A673 (cell line): Measurements from ENCODE around the gene KIN.
"Not testable (repeated sequence)": the region's sequence is repeated elsewhere in the genome, so short reads cannot be mapped to it uniquely, and the experiment has no call there.

Source experiments
- EZH2 ChIP-seq: fragments of 200-600 bp; sonication (generic); IDR thresholded peaks from 2 replicates; pipeline ENCODE4 v1.6.1; 2017; ENCODE audit warnings: borderline replicate concordance, low read depth, mild to moderate bottlenecking, mixed read lengths, antibody characterized with exemption, low read length; ENCODE audit not compliant: poor library complexity, severe bottlenecking
- TF ChIP-seq, protein P1 (sequence below): fragments of 300-800, 200-600 bp; sonication (generic); conservative IDR thresholded peaks from 2 replicates; pipeline ENCODE4 v1.5.1; 2017; ENCODE audit warnings: low read depth, mild to moderate bottlenecking, antibody characterized with exemption, low read length, moderate library complexity, mixed read lengths

DNA sequence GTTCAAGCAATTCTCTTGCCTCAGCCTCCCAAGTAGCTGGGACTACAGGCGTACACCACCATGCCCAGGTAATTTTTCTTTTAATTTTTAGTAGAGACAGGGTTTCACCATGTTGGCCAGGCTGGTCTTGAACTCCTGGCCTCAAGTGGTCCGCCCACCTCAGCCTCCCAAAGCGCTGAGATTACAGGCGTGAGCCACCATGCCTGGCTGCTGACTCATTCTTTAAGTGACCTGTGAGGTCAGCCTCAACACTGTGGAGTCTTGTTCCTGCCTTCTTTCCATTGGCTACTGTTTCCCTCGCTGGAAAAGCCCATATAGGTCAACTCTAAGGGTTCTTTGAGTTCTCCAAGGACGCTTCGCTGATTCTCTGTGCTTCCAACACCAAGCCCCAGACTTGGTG is 39.2 kb downstream of the KIN start:
- TF ChIP-seq, protein P1, sequence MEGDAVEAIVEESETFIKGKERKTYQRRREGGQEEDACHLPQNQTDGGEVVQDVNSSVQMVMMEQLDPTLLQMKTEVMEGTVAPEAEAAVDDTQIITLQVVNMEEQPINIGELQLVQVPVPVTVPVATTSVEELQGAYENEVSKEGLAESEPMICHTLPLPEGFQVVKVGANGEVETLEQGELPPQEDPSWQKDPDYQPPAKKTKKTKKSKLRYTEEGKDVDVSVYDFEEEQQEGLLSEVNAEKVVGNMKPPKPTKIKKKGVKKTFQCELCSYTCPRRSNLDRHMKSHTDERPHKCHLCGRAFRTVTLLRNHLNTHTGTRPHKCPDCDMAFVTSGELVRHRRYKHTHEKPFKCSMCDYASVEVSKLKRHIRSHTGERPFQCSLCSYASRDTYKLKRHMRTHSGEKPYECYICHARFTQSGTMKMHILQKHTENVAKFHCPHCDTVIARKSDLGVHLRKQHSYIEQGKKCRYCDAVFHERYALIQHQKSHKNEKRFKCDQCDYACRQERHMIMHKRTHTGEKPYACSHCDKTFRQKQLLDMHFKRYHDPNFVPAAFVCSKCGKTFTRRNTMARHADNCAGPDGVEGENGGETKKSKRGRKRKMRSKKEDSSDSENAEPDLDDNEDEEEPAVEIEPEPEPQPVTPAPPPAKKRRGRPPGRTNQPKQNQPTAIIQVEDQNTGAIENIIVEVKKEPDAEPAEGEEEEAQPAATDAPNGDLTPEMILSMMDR = not testable (repeated sequence)
- not testable (repeated sequence) for TF ChIP-seq EZH2
